Parathyroid adenoma (tissue), 2 donors: ENCODE measurements around the gene BSN.

Experiments used
- H2AFZ ChIP-seq: fragments of 300-600 bp; sonication (generic); one replicate; pipeline ENCODE4 v1.7.0; 2017; ENCODE audit warnings: antibody characterized with exemption, mild to moderate bottlenecking
- H3K27ac ChIP-seq: fragments of 300-600 bp; sonication (generic); one replicate; pipeline ENCODE4 v1.7.0; 2017
- H3K27me3 ChIP-seq: fragments of 300-600 bp; sonication (generic); one replicate; pipeline ENCODE4 v1.7.0; 2017; ENCODE audit warnings: low read length; ENCODE audit not compliant: control insufficient read depth, insufficient read depth
- H3K36me3 ChIP-seq: fragments of 300-600 bp; sonication (generic); one replicate; pipeline ENCODE4 v1.7.0; 2017; ENCODE audit warnings: low read length; ENCODE audit not compliant: control insufficient read depth, insufficient read depth
- H3K4me1 ChIP-seq: fragments of 300-600 bp; sonication (generic); one replicate; pipeline ENCODE4 v1.7.0; 2017; ENCODE audit warnings: control low read depth
- H3K4me2 ChIP-seq: fragments of 300-600 bp; sonication (generic); one replicate; pipeline ENCODE4 v1.7.0; 2017; ENCODE audit warnings: low read length
- H3K4me3 ChIP-seq: fragments of 300-600 bp; sonication (generic); one replicate; pipeline ENCODE4 v1.7.0; 2017; ENCODE audit warnings: low read depth, low read length
- H3K79me2 ChIP-seq: fragments of 300-600 bp; sonication (generic); one replicate; pipeline ENCODE4 v1.7.0; 2017; ENCODE audit warnings: control low read depth
- H3K9ac ChIP-seq: fragments of 300-600 bp; sonication (generic); one replicate; pipeline ENCODE4 v1.7.0; 2017; ENCODE audit warnings: mild to moderate bottlenecking
- H3K9me3 ChIP-seq: fragments of 300-600 bp; sonication (generic); one replicate; pipeline ENCODE4 v1.7.0; 2017; ENCODE audit warnings: low read length; ENCODE audit not compliant: control insufficient read depth
- CTCF ChIP-seq: fragments of 300-600 bp; sonication (generic); IDR thresholded peaks from one replicate; pipeline ENCODE4 v1.7.0; 2017; ENCODE audit warnings: antibody characterized with exemption, mild to moderate bottlenecking
- donor health status: primary hyperparathyroidism.

Gene BSN

GRCh38 chr3:49652218-49652902 is 98.1 kb downstream of the BSN start:
- no peak overlapping the region for H3K27ac ChIP-seq
- no peaks in the 10 kb centered on the region for H3K27me3 ChIP-seq
- no peaks in the 10 kb centered on the region for H3K79me2 ChIP-seq
- no peaks in the 10 kb centered on the region for H3K36me3 ChIP-seq
- no peak overlapping the region for H3K4me3 ChIP-seq
- TF ChIP-seq CTCF, result no peak
- H2AFZ ChIP-seq, result no peak overlapping the region
- H3K4me1 ChIP-seq, result peaks cover 5% of the 10 kb centered on the region
- no peak overlapping the region for H3K4me2 ChIP-seq
- no peak overlapping the region for H3K9ac ChIP-seq
- no peaks in the 10 kb centered on the region for H3K9me3 ChIP-seq

DNA sequence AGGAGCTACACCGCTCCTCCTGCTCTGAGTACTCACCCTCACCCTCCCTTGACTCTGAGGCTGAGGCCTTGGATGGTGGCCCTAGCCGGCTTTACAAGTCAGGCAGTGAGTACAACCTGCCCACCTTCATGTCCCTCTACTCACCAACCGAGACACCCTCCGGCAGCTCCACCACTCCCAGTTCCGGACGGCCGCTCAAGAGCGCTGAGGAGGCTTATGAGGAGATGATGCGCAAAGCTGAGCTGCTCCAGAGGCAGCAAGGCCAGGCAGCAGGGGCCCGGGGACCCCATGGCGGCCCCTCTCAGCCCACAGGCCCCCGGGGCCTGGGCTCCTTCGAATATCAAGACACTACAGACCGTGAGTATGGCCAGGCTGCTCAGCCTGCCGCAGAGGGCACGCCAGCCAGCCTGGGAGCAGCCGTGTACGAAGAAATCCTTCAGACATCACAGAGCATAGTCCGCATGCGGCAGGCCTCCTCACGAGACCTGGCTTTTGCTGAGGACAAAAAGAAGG is 98.7 kb downstream of the BSN start:
- no peaks in the 10 kb centered on the region for H3K79me2 ChIP-seq
- H3K27me3 ChIP-seq, result no peaks in the 10 kb centered on the region
- no peak for TF ChIP-seq CTCF
- H3K27ac ChIP-seq, result no peak overlapping the region
- no peak overlapping the region for H3K4me2 ChIP-seq
- H3K36me3 ChIP-seq, result no peaks in the 10 kb centered on the region
- no peak overlapping the region for H3K4me3 ChIP-seq
- no peaks in the 10 kb centered on the region for H3K9me3 ChIP-seq
- H2AFZ ChIP-seq, result no peak overlapping the region
- H3K4me1 ChIP-seq, result peaks cover under 1% of the 10 kb centered on the region
- H3K9ac ChIP-seq, result no peak overlapping the region

DNA sequence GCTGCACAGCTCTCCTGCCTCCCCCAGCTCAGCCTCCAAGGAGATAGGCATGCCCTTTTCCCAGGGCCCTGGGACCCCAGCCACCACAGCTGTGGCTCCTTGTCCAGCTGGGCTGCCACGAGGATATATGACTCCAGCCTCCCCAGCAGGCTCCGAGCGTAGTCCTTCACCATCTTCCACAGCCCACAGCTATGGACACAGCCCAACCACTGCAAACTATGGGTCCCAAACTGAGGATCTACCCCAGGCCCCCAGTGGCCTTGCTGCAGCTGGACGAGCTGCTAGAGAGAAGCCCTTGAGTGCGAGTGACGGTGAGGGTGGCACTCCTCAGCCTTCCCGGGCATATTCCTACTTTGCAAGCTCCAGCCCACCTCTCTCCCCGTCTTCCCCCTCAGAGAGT is 99.3 kb downstream of the BSN start:
- Histone ChIP-seq H3K27ac (no peak overlapping the region), H3K9me3 (no peaks in the 10 kb centered on the region), H3K4me3 (no peak overlapping the region), H3K4me1 (no peaks in the 10 kb centered on the region), H3K9ac (no peak overlapping the region), H3K36me3 (no peaks in the 10 kb centered on the region), H3K79me2 (no peaks in the 10 kb centered on the region), H3K4me2 (no peak overlapping the region), H2AFZ (no peak overlapping the region), H3K27me3 (no peaks in the 10 kb centered on the region)
- no peak for TF ChIP-seq CTCF

DNA sequence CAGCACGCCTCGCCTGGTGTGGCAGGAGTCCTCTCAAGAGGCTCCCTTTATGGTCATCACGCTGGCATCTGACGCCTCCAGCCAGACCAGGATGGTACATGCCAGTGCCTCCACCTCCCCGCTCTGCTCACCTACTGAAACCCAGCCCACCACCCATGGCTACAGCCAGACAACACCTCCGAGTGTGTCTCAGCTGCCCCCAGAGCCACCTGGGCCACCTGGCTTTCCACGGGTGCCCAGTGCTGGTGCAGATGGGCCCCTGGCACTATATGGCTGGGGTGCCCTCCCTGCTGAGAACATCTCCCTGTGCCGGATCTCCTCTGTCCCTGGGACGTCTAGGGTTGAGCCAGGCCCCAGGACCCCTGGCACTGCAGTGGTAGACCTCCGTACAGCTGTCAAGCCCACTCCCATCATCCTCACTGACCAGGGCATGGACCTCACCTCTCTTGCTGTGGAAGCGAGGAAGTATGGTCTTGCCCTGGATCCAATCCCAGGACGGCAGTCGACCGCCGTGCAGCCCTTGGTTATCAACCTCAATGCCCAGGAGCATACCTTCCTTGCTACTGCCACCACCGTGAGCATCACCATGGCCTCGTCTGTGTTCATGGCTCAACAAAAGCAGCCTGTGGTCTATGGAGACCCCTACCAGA is 100.0 kb downstream of the BSN start:
- H3K9ac ChIP-seq, result no peak overlapping the region
- no peak overlapping the region for H2AFZ ChIP-seq
- no peaks in the 10 kb centered on the region for H3K9me3 ChIP-seq
- no peak overlapping the region for H3K27ac ChIP-seq
- no peaks in the 10 kb centered on the region for H3K36me3 ChIP-seq
- no peaks in the 10 kb centered on the region for H3K79me2 ChIP-seq
- no peak for TF ChIP-seq CTCF
- no peaks in the 10 kb centered on the region for H3K4me1 ChIP-seq
- no peak overlapping the region for H3K4me3 ChIP-seq
- no peak overlapping the region for H3K4me2 ChIP-seq
- no peaks in the 10 kb centered on the region for H3K27me3 ChIP-seq
